Measurements from ENCODE around the gene ADAMTS16. TPM values are rescaled to one million over a fixed set of nuclear protein-coding genes. Genes with fewer than 3 reads are reported as not detected.

The ADAMTS16 gene
- total RNA-seq, 4 donors from 2014 or later = 1.5 to 2.8 (median 2.0) TPM

- Histone ChIP-seq H3K27me3 (no peaks in the 10 kb centered on the region), H3K27ac (no peak overlapping the region), H3K4me1 (no peaks in the 10 kb centered on the region), H3K4me3 (no peak overlapping the region), H3K9me3 (no peaks in the 10 kb centered on the region), H3K36me3 (no peaks in the 10 kb centered on the region)
- WGBS, 2 donors = 51 to 52% methylated on average over 10 of the region's 10 CpGs
- no peak for TF ChIP-seq CTCF (IDR thresholded peaks at IDR 0.05)
- TF ChIP-seq POLR2A (IDR thresholded peaks at IDR 0.05) = no peak
- TF ChIP-seq EP300 (IDR thresholded peaks at IDR 0.05) = no peak
- no peak for DNase-seq (ENCODE audit: low spot score in 2 of 2)
These were observed 220.9 kb downstream of the ADAMTS16 start for GRCh38 chr5:5360941-5361520.

GRCh38 chr5:5363045-5363444, 222.9 kb downstream of the ADAMTS16 start:
- 91 to 95% methylated on average over 3 of the region's 3 CpGs for WGBS, 2 donors
- no peak for TF ChIP-seq POLR2A (IDR thresholded peaks at IDR 0.05)
- TF ChIP-seq EP300 (IDR thresholded peaks at IDR 0.05) = no peak
- TF ChIP-seq CTCF (IDR thresholded peaks at IDR 0.05) = no peak
- Histone ChIP-seq H3K36me3 (no peaks in the 10 kb centered on the region), H3K4me1 (no peaks in the 10 kb centered on the region), H3K4me3 (no peak overlapping the region), H3K27me3 (no peaks in the 10 kb centered on the region), H3K9me3 (no peaks in the 10 kb centered on the region), H3K27ac (no peak overlapping the region)
- no peak for DNase-seq (ENCODE audit: low spot score in 2 of 2)

- no peak overlapping the region for H3K4me3 ChIP-seq
- H3K27ac ChIP-seq = no peak overlapping the region
- DNase-seq (ENCODE audit: low spot score in 2 of 2) = no peak
- H3K27me3 ChIP-seq = no peaks in the 10 kb centered on the region
- no peaks in the 10 kb centered on the region for H3K9me3 ChIP-seq
- H3K4me1 ChIP-seq = peaks cover 0 to 11% (median 0%) of the 10 kb centered on the region in 4 donors
- no peak for TF ChIP-seq POLR2A (IDR thresholded peaks at IDR 0.05)
- no peak for TF ChIP-seq CTCF (IDR thresholded peaks at IDR 0.05)
- TF ChIP-seq EP300 (IDR thresholded peaks at IDR 0.05) = no peak
- no peaks in the 10 kb centered on the region for H3K36me3 ChIP-seq
- 56 to 68% methylated on average over 7 of the region's 7 CpGs for WGBS, 2 donors
These were observed 224.8 kb downstream of the ADAMTS16 start for GRCh38 chr5:5364932-5365331.

GRCh38 chr5:5367739-5368138, 227.6 kb downstream of the ADAMTS16 start:
- no peak overlapping the region for H3K4me3 ChIP-seq
- no peak overlapping the region for H3K27ac ChIP-seq
- peaks cover 0 to 18% (median 0%) of the 10 kb centered on the region in 4 donors for H3K4me1 ChIP-seq
- no peak for DNase-seq (ENCODE audit: low spot score in 2 of 2)
- no peaks in the 10 kb centered on the region for H3K27me3 ChIP-seq
- H3K36me3 ChIP-seq = no peaks in the 10 kb centered on the region
- no peak for TF ChIP-seq POLR2A (IDR thresholded peaks at IDR 0.05)
- no peak for TF ChIP-seq EP300 (IDR thresholded peaks at IDR 0.05)
- no peak for TF ChIP-seq CTCF (IDR thresholded peaks at IDR 0.05)
- 90 to 91% methylated on average over 1 of the region's 1 CpG for WGBS, 2 donors
- no peaks in the 10 kb centered on the region for H3K9me3 ChIP-seq

- 58 to 59% methylated on average over 4 of the region's 4 CpGs for WGBS, 2 donors
- H3K4me1 ChIP-seq = peaks cover 0 to 18% (median 0%) of the 10 kb centered on the region in 4 donors
- TF ChIP-seq CTCF (IDR thresholded peaks at IDR 0.05) = no peak
- no peak for TF ChIP-seq EP300 (IDR thresholded peaks at IDR 0.05)
- TF ChIP-seq POLR2A (IDR thresholded peaks at IDR 0.05) = no peak
- H3K36me3 ChIP-seq = no peaks in the 10 kb centered on the region
- no peaks in the 10 kb centered on the region for H3K27me3 ChIP-seq
- H3K4me3 ChIP-seq = no peak overlapping the region
- no peak overlapping the region for H3K27ac ChIP-seq
- no peak for DNase-seq (ENCODE audit: low spot score in 2 of 2)
- H3K9me3 ChIP-seq = no peaks in the 10 kb centered on the region
These were observed 229.0 kb downstream of the ADAMTS16 start for GRCh38 chr5:5369051-5369605.
